ENCODE results near the gene CHST8.
"Not testable (repeated sequence)": the region's sequence is repeated elsewhere in the genome, so short reads cannot be mapped to it uniquely, and the experiment has no call there.

The CHST8 gene

GRCh38 chr19:33812388-33813330, 190.9 kb downstream of the CHST8 start:
- no peak for DNase-seq (ENCODE audit: low spot score)

- DNase-seq (ENCODE audit: low spot score), result no peak
Observed at GRCh38 chr19:33813391-33814101, 191.8 kb downstream of the CHST8 start.

GRCh38 chr19:33814181-33815165, 192.7 kb downstream of the CHST8 start:
- DNase-seq (ENCODE audit: low spot score), result no peak

GRCh38 chr19:33815380-33816340, 193.9 kb downstream of the CHST8 start:
- no peak for DNase-seq (ENCODE audit: low spot score)

DNA sequence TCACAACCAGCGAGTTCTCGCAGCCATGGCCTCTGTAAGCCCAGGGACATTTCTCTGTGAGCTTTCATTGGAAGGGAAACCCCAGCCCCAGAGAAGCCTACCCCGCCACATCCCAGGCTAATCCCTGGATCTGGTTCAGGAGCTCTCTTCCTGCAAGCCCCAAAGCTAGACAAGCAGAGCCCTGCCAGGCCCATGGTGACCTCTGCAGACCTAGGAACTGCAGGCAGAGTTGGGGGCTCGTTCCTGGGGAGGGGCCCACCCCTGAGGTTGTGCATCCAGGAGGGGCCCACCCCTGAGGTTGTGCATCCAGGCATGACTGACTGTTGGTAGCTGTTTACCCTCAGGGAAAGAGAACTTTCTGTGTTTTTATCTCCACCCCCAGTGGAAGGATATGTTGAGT, 196.7 kb downstream of the CHST8 start:
- no peak for DNase-seq (ENCODE audit: low spot score)

DNA sequence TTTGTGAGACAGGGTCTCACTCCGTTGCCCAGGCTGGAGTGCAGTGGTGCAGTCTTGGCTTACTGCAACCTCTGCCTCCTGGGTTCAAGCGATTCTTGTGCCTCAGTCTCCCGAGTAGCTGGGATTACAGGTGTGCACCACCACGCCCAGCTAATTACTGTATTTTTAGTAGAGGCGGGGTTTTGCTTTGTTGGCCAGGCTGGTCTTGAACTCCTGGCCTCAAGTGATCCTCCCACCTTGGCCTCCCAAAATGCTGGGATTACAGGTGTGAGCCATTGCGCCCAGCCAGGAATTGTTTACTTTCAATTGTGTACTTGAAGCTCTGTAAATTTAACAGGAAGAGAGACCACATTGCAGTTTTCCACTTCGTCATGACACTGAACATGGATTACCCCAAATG, 197.3 kb downstream of the CHST8 start:
- not testable (repeated sequence) for DNase-seq (ENCODE audit: low spot score)

DNA sequence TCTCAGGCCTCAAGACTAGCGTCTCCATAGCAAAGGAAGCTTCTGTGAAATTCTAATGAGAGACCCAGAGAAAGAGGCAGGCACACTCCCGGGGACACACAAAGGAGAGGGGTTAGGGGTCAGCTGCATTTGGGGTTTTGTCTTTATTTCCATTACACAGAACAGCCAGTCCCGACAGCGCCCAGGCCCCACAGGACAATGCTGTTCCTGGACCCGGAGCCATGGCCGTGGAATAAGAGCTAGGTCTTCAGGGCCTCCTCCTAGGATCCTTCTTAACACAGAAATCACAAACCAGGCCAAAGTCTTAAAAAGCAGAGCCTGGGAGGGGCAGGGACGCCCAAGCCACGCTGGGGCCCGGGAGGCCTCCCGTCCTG, 197.7 kb downstream of the CHST8 start:
- no peak for DNase-seq (ENCODE audit: low spot score)

GRCh38 chr19:33819880-33820781, 198.4 kb downstream of the CHST8 start:
- peak; percentile 47 for DNase-seq (ENCODE audit: low spot score)

GRCh38 chr19:33821871-33822270, 200.1 kb downstream of the CHST8 start:
- no peak for DNase-seq (ENCODE audit: low spot score)
